GM21423 (cell line): Measurements from ENCODE around the gene TDP1.
A peak's percentile ranks its signal among the peaks of the same experiment; 100 is the strongest.

Source experiments
- ATAC-seq: cut with Tn5 transposase; IDR thresholded peaks from one replicate; pipeline ENCODE4 v1.9.1; 2021; ENCODE audit warnings: mild to moderate bottlenecking, moderate library complexity; ENCODE audit not compliant: unreplicated experiment

Gene TDP1

GRCh38 chr14:89955745-89956660 lies at the start of gene TDP1:
TSS of gene TDP1 (plus strand) at chr14:89955927. CDS start at chr14:89963115, 7,188 bp downstream.
- ATAC-seq = peak; percentile 55

GRCh38 chr14:89906000-89906399 lies 49.7 kb upstream of the TDP1 start:
- ATAC-seq = no peak

DNA sequence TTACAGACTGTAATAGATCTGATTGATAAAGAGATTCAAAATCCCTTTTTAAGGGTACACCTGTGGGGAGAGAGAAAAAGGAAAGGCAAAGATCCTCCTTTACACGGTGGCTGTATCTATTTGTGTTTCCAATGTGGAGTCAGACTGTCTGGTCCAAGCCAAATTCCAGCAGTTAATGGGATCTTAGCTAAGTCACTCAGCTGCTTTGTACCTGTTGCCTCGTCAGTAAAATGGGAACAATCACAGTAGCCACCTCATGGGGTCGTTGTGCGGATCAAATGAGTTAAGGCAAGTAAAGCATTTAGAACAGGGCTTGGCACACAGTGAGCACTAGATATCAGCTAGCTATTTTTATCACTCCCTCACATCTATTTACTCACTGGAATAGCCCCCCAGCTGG lies 48.1 kb upstream of the TDP1 start:
- ATAC-seq = no peak

GRCh38 chr14:89908712-89909450 lies 46.8 kb upstream of the TDP1 start:
- ATAC-seq = no peak

GRCh38 chr14:89909586-89909985 lies 46.1 kb upstream of the TDP1 start:
- no peak for ATAC-seq

DNA sequence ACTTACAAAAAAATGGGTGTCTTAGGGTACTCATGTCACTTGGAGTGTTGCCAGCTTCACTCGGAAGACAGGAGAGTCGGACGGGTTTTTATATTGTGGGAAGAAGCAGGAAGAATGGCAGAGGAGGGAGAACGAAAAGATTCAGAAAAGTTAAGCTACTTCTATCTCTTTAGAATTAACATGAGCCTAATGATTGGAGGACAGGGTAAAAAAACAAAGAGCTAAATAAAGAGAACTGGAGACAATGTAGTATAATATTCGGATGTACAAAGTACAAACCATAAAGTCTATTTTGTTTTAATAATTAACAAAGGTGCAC lies 45.1 kb upstream of the TDP1 start:
- ATAC-seq = no peak

DNA sequence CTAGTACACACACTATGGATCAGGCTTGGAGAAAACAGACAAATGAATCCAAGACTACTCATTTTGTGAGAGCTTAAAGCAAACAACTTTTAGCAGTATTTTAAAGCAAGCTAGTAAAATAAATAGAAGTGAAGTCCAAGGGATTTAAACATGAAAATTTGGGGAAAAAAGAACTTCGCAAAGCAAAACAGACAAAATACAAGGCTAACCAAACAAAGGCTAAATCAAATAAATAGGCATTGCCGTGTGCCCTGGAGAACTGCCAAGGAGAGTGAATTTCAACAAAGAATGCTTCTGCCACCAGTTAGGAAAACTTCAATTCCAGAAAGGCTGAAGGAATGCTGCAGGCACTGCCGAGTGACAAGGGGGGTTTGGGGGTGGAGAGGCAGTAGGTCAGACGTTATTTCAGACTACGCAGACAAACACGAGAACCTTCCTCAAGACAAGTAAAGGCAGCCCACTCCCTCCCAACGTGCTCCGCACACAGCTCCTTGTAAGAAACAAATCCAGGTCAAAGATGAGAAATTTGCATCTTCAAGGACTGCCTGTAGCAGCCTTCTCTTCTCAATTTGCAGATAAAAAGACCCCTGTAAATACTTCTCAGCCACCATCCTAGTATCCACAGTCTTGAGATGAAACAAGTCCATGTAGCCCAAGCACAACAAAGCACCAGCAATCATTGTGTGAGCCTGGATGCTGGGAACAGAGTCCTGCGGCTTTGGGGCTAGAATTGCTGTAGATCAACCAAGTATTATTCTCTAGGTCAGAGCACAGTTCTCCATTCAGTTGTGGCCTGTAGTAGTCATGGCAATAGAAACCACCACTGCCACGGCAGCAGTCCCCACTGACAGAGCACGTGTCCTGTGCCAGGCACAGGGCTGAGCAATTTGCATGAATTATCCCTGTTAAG lies 44.5 kb upstream of the TDP1 start:
- ATAC-seq = no peak

DNA sequence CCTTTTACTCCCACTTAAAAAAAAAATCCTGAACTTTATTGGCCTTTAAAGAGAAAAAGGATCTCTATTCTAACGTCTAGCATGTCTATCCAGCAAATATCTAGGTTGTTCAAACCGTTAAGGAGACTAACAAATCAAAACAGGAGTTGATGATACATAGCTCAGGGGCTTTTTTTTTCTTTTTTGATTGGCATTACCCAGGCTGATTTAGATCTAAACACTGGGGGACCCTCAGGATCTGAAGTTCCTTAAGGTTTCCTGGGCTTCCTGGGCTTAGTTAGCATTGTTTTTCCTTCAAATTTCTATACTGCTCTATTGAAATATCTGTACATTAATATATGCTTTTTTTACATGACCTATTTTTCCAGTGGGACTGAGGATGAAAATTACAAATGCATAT lies 43.5 kb upstream of the TDP1 start:
- no peak for ATAC-seq

DNA sequence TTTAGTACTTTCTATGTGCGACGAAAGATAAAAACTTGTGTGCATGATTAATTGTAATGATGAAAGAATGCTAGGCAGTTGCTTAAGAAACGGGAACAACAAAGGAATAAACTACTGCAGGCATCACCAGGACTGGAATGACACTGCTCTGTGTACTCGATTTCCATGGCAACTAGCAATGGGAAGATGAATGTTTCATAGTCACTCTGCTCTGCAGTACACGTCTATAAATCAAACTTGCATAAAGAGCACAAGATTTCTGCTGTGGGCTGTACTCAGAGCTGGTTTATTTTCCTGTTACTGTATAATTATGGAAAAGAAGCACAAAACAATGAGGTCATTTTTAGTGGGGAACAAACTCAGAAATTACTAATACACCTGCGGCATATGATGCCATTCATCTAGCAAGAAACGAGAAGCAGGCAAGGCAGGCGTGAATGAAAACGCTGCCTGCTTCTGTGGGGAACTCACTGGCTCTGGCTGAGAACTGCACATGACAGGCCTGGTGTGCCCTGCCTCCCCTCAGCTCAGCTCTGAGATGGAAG lies 43.0 kb upstream of the TDP1 start:
- no peak for ATAC-seq

DNA sequence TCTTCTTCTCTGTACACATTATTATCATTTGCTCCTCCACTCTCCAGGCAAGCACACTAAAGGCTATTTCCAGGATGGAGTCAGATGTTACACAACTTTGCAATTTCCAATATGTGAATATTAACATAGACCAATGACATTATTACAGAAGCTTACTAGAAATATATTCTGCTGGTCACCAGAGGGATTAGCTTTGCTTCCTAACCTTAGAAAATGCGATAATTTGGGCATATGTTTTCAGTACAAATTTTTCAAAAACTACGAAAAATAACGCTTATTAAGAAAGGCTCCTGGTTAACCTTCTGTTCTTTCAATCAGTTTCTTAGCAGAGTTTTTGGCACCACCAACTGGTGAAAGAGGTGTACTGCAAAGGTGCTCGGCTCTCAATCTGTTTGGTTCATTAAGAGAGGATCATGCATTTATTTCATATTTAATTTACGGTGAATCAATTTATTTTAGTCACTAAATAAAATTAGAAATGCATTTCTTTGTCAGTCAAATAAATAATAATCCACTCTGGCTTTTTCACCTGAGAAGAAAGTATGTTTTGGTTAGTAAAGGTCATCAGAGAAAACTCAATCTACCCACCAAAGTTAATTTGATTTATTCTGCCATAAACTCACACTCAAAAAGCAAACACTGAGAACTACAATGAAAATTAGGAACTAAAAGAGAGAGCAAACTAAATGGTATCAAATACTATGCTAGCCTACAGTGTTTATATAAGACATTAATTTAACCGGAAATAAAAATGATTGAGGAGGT lies 40.4 kb upstream of the TDP1 start:
- no peak for ATAC-seq

DNA sequence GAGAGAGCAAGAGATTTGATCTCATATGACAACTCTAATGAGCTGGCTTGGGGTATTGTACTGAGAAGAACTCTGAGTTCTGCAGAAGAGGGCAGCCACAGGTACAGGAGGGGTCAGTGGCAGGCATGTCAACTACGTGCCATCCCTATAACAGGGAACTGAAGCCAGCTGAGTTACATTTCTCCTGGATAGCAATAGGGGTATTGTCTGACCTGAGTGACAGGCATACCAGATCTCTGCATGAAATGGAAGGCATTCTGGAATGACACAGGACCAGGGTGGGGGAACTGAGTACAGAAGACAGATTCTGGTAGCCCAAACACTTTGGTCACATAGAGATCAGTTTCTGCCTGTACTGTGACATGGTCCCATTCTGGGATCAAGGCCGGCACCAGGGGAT lies 37.0 kb upstream of the TDP1 start:
- no peak for ATAC-seq

- ATAC-seq = no peak
Measured at GRCh38 chr14:89920056-89920455, 35.7 kb upstream of the TDP1 start.

DNA sequence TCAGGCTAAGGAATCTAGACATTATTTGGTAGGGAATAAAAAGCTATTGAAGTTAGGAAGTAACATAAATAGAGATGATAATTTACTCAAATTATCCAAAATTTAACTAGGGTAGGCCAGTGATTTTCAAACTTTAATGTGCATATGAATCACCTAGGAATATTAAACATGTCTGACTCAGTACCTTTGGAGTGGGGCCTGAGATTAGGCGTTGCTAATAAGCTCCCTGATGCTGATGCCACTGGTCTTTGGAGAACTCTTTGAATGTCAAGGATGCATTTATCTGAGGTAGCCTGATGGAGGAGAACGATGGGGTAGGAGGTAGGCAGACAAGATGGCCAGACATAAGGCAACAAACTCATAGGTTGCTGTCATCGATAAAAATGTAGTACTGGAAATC lies 34.4 kb upstream of the TDP1 start:
- ATAC-seq = no peak

- no peak for ATAC-seq
Measured at GRCh38 chr14:89922031-89922907, 33.5 kb upstream of the TDP1 start.

GRCh38 chr14:89924268-89924667 lies 31.5 kb upstream of the TDP1 start:
- no peak for ATAC-seq

GRCh38 chr14:89926694-89927093 lies 29.0 kb upstream of the TDP1 start:
- no peak for ATAC-seq

DNA sequence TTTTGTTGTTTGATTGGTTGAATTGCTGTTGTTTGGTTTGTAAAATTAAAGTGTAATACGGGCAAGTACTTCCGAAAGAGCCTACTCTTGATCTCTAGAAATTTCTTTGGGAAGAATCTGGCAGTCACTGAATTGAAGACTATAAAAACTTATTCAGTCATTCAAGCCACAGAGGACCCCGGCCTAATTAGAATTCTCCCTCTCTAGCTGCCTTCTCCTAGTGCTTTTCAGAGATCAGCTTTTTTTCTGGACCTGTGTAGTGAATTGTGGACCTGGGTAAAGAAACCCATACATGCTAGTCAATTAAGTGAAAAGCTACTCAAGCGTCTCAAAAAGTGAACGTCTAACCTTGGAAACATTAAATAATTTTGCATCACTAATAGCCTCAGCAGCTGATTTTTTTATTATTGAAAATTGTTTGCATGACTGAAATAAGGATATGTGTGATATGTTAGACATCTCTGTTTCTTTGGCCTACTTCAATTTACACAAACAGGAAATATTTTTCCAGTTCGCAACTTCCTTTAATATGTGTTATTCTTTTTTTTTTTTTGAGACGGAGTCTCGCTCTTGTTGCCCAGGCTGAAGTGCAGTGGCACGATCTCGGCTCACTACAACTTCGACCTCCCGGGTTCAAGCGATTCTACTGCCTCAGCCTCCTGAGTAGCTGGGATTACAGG lies 28.4 kb upstream of the TDP1 start:
- no peak for ATAC-seq

DNA sequence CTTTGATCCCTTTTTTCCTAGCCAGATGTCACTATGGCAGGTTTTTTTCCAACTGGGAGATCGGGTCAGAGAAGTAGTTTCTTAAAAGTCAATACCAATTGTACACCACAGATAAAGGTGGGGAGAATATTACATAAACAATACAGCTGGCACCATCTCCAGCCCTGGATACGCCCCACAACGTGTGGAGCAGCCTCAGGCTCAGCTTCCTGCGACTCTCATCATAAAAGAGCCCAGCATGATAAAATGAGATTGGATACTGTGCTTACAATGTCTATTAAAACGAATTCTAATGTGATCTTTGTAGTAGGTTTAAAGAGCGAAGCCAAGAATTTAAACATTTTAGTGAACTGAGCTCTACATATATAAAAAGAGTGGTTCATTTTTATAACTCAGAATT lies 22.7 kb upstream of the TDP1 start:
- no peak for ATAC-seq
